ENCODE measurements around the gene RGS6. TPM values are rescaled to one million over a fixed set of nuclear protein-coding genes. Genes with fewer than 3 reads are reported as not detected.
"Not testable (repeated sequence)": the region's sequence is repeated elsewhere in the genome, so short reads cannot be mapped to it uniquely, and the experiment has no call there.

The RGS6 gene
- 1 to 10 TPM in 2 of 4 donors, under 1 TPM in 2; 0.54 to 9.1 (median 3.3) TPM for total RNA-seq

DNA sequence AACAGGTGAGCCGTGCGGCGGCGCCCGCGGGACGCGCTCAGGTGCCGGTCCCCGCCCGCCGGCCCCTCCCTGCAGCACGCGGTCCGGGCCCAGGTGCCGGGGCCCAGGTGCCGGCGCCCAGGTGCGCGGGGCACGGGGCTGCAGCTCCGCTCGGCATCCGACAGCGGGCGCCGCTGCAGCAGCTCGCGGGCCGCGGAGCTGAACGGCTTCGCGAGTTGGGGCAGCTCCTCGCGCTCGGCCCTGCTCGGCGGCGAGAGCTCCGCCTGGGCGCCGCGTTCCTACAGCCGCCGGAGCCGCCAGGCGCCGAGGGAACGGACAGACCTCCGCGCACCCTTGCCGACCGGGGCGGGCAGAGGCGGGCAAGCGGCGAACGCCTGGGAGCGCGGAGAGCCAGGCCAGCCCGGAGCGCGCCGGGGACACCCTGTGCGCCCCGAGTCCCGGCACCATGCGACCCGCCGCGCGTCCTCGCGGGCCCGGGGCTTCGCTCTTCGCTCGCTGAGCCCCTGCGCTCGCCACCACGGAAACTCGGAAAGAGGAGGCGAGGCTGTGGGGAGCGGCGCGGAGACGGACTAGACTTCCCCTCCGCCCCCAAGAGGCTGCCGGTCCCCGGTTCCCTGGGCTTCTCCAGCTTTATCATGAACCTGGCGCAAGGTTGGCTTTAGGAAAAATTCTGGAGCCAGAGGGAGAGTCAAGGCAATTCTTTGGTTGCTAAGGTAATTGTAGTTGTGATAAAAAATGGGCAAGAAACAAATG is at the start of gene RGS6:
RGS6 (plus strand) TSS at position 201 of the 753 bp plus-strand sequence.
- peaks cover 0 to 15% (median 0%) of the 10 kb centered on the region in 4 donors for H3K4me1 ChIP-seq
- DNase-seq: peak in 1 of 3 donors; percentile 57
- no peak within 1 kb of the TSS for H3K27ac ChIP-seq
- no peaks in the 10 kb centered on the region for H3K9me3 ChIP-seq
- TF ChIP-seq POLR2A (IDR thresholded peaks at IDR 0.05): no peak
- TF ChIP-seq, protein P1, sequence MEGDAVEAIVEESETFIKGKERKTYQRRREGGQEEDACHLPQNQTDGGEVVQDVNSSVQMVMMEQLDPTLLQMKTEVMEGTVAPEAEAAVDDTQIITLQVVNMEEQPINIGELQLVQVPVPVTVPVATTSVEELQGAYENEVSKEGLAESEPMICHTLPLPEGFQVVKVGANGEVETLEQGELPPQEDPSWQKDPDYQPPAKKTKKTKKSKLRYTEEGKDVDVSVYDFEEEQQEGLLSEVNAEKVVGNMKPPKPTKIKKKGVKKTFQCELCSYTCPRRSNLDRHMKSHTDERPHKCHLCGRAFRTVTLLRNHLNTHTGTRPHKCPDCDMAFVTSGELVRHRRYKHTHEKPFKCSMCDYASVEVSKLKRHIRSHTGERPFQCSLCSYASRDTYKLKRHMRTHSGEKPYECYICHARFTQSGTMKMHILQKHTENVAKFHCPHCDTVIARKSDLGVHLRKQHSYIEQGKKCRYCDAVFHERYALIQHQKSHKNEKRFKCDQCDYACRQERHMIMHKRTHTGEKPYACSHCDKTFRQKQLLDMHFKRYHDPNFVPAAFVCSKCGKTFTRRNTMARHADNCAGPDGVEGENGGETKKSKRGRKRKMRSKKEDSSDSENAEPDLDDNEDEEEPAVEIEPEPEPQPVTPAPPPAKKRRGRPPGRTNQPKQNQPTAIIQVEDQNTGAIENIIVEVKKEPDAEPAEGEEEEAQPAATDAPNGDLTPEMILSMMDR (IDR thresholded peaks at IDR 0.05): peak in 1 of 6 experiments; percentile 35
- H3K36me3 ChIP-seq: no peaks in the 10 kb centered on the region
- H3K4me3 ChIP-seq: peak within 1 kb of the TSS in 3 of 4 donors; percentile 31 to 51 (median 37)
- H3K27me3 ChIP-seq: peaks cover 0 to 16% of the 10 kb centered on the region in 2 donors

DNA sequence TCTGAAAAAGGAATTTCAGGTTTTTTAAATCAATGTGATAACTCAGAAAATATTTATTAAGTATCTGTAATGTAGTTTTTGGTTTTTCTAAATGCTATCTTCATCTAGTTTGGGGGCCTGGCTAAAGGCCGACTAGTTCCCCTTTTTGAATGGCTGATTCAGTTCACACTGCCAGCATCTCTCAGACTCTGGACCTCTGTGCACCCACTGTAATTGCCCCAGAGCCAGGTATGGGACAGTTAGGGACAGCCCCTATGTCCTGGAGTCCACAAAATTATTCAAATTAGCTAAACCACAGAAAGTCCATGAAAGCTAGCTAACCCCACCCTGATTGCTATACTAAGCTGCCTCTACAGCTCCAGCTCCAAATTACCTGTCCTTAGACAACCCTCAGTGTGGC is 49.1 kb upstream of the RGS6 start:
- TF ChIP-seq POLR2A (IDR thresholded peaks at IDR 0.05): no peak
- TF ChIP-seq, protein P1 (IDR thresholded peaks at IDR 0.05): no peak

DNA sequence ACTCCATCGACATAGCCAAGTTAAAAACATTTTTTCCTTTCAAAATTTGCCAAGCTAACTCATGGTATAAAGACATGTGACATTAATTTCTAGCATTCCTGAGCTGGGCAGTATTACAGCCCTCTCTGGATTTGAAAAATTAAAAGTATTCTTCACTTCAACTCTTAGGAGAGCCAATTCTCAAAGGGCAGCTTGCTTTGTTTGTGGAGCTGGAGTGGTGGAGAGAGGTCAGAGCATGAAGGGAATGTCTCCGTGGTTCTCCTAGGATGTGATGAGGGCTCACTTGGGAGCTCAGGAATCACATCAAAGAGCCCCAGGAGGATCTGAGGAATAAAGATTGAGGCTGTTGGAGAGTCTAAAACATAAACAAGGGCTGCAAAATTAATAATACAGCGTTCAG is 46.9 kb upstream of the RGS6 start:
- Histone ChIP-seq H3K36me3 (no peaks in the 10 kb centered on the region), H3K27ac (no peak overlapping the region), H3K27me3 (no peaks in the 10 kb centered on the region), H3K4me3 (no peak overlapping the region), H3K9me3 (peaks cover 0 to 10% (median 0%) of the 10 kb centered on the region in 4 donors), H3K4me1 (no peaks in the 10 kb centered on the region)
- TF ChIP-seq POLR2A (IDR thresholded peaks at IDR 0.05): no peak
- TF ChIP-seq, protein P1 (IDR thresholded peaks at IDR 0.05): no peak
- no peak for DNase-seq

More for the DNA sequence above, 49.1 kb upstream of the RGS6 start:
- Histone ChIP-seq H3K27me3 (no peaks in the 10 kb centered on the region), H3K4me3 (no peak overlapping the region), H3K4me1 (no peaks in the 10 kb centered on the region), H3K9me3 (peaks cover 0 to 10% (median 0%) of the 10 kb centered on the region in 4 donors), H3K27ac (no peak overlapping the region), H3K36me3 (no peaks in the 10 kb centered on the region)
- DNase-seq: no peak

DNA sequence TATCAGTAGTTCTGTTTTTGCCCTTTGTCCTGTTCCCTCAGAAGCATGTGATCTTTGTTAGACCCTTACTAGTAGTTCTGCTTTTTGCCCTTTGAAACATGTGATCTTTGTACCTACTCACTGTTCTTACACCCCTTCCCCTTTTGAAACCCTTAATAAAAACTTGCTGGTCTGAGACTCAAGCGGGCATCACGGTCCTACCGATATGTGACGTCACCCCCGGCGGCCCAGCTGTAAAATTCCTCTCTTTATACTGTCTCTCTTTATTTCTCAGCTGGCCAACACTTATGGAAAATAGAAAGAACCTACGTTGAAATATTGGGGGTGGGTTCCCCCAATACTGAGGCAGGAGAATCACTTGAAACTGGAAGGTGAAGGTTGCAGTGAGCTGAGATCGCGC is 44.4 kb upstream of the RGS6 start:
- not testable (repeated sequence) for H3K4me3 ChIP-seq, H3K27ac ChIP-seq, H3K4me1 ChIP-seq, H3K36me3 ChIP-seq, DNase-seq, H3K27me3 ChIP-seq
- H3K9me3 ChIP-seq: peaks cover 0 to 10% (median 0%) of the 10 kb centered on the region in 4 donors

DNA sequence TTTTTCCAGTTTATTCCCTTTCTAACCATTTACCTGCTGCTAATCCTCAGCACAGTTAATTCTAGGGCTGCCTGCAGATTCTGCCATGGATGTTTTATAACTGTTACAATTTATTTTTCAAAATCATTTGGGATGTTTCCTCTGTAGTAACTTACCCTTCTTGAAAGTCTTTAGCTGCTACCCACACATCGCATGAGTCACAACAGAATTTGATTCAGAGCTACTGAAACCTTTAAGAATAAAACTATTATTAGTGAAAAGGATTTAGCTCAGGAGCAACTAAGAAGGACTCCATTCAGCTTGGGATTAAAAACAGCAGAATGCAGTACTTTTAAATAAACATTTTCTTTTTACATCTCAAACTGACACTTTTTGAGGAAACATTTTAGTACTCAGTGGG is 41.7 kb upstream of the RGS6 start:
- TF ChIP-seq, protein P1 (IDR thresholded peaks at IDR 0.05): no peak
- no peak for TF ChIP-seq POLR2A (IDR thresholded peaks at IDR 0.05)
- Histone ChIP-seq H3K27ac (no peak overlapping the region), H3K36me3 (no peaks in the 10 kb centered on the region), H3K9me3 (peaks cover 0 to 10% (median 0%) of the 10 kb centered on the region in 4 donors), H3K4me1 (no peaks in the 10 kb centered on the region), H3K27me3 (no peaks in the 10 kb centered on the region), H3K4me3 (no peak overlapping the region)
- DNase-seq: no peak

DNA sequence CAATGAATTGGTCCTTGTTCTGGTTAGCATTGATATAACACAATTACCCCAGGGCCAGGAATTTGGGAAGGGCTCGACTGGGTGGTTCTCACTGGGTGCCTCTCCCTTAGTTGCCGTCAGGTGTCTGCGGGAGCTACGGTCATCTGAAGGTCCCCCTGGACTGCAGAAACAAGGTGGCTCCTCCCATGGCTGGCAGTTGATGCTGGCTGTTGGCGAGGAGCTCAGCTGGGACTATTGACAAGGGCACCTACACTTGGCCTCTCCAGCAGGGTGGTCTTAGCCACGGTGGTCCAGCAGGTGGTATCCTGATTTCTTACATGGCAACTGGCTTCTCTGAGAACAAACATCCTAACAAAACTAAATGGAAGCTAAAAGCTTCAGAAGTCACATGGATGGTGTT is 41.0 kb upstream of the RGS6 start:
- no peak overlapping the region for H3K4me3 ChIP-seq
- no peak overlapping the region for H3K27ac ChIP-seq
- H3K4me1 ChIP-seq: no peaks in the 10 kb centered on the region
- TF ChIP-seq, protein P1 (IDR thresholded peaks at IDR 0.05): no peak
- TF ChIP-seq POLR2A (IDR thresholded peaks at IDR 0.05): no peak
- no peaks in the 10 kb centered on the region for H3K36me3 ChIP-seq
- H3K27me3 ChIP-seq: no peaks in the 10 kb centered on the region
- H3K9me3 ChIP-seq: peaks cover 0 to 10% (median 0%) of the 10 kb centered on the region in 4 donors
- DNase-seq: no peak
